Measurements from ENCODE around the gene PTRH2.

- TF ChIP-seq ZNF384 (IDR thresholded peaks at IDR 0.05) (no peak), BHLHE40 (IDR thresholded peaks at IDR 0.05; ENCODE audit: borderline replicate concordance) (no peak), FOXA1 (IDR thresholded peaks at IDR 0.05) (no peak), NFRKB (IDR thresholded peaks at IDR 0.05) (no peak), PKNOX1 (IDR thresholded peaks at IDR 0.05) (no peak), FOXK2 (IDR thresholded peaks at IDR 0.05) (no peak), ELF4 (IDR thresholded peaks at IDR 0.05) (no peak), SP1 (IDR thresholded peaks at IDR 0.05) (no peak), LEF1 (IDR thresholded peaks at IDR 0.05; ENCODE audit: borderline replicate concordance) (no peak)
Observed at GRCh38 chr17:59699786-59700185, 7.4 kb downstream of the PTRH2 start.
